ENCODE measurements around the gene UAP1L1.

DNA sequence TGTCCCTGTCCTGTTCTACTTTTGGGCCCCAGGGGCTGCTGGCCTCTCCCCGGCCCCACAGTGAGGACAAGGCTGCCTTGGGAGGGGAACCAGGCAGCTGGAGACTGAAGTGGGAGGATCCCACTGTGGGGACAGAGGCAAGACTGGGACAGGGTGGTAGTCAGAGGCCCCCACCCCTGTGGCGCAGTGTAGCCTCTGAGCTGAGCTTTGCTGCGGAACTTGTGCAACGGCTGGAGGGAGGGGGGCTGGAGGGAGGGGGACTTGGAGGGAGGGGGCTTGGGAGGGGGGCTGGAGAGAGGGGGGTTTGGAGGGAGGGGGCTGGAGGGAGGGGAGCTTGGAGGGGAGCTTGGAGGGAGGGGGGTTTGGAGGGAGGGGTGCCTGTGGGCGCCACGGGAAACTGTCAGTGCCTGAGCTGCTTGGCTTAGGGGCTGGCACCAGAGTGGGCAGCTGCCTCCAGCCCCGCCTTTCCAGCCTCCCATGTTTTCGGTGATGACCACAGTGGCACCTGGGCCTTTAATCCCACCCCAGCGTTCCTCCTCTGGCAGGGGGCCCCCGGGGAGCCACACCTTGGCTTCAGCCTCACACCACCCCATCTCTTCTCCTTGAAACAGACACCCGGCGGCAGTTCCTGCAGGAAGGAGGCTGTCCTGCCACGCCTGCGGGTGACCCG lies 43.1 kb upstream of the UAP1L1 start:
- TF ChIP-seq, protein P1, sequence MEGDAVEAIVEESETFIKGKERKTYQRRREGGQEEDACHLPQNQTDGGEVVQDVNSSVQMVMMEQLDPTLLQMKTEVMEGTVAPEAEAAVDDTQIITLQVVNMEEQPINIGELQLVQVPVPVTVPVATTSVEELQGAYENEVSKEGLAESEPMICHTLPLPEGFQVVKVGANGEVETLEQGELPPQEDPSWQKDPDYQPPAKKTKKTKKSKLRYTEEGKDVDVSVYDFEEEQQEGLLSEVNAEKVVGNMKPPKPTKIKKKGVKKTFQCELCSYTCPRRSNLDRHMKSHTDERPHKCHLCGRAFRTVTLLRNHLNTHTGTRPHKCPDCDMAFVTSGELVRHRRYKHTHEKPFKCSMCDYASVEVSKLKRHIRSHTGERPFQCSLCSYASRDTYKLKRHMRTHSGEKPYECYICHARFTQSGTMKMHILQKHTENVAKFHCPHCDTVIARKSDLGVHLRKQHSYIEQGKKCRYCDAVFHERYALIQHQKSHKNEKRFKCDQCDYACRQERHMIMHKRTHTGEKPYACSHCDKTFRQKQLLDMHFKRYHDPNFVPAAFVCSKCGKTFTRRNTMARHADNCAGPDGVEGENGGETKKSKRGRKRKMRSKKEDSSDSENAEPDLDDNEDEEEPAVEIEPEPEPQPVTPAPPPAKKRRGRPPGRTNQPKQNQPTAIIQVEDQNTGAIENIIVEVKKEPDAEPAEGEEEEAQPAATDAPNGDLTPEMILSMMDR (IDR thresholded peaks at IDR 0.05 in 8 of 11, conservative IDR thresholded peaks at IDR 0.05 in 3 of 11) = no peak
- TF ChIP-seq POLR2A (IDR thresholded peaks at IDR 0.05) = no peak

Data from spleen (tissue), 7 donors.